Medulla oblongata (tissue), 1 donor: ENCODE results near the gene RBBP6.
A peak's percentile ranks its signal among the peaks of the same experiment; 100 is the strongest.

Experiments
- DNase-seq: peaks from one replicate; pipeline ENCODE4 v3.0.0-alpha.2; 2015; ENCODE audit errors: extremely low spot score

RBBP6 gene

DNA sequence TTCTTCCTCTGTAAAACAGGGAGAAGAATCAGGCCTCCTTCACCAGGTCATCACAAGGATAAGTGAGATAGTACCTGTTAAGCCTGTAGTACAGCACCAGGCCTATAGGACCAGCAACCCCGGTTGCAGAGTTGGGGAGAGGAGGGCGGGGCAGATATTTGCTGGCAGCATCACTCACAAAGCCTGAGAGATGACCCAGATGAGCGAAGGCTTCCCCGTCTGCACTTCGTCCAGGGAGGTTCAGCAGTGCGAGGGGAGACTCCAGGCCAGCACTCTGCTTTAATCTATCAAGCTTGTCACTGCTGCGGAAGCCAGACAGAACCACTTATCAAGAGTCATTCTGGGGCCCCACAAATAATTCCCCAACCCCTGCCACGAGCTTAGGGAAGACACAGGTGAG is 15.8 kb upstream of the RBBP6 start:
- DNase-seq: no peak

DNA sequence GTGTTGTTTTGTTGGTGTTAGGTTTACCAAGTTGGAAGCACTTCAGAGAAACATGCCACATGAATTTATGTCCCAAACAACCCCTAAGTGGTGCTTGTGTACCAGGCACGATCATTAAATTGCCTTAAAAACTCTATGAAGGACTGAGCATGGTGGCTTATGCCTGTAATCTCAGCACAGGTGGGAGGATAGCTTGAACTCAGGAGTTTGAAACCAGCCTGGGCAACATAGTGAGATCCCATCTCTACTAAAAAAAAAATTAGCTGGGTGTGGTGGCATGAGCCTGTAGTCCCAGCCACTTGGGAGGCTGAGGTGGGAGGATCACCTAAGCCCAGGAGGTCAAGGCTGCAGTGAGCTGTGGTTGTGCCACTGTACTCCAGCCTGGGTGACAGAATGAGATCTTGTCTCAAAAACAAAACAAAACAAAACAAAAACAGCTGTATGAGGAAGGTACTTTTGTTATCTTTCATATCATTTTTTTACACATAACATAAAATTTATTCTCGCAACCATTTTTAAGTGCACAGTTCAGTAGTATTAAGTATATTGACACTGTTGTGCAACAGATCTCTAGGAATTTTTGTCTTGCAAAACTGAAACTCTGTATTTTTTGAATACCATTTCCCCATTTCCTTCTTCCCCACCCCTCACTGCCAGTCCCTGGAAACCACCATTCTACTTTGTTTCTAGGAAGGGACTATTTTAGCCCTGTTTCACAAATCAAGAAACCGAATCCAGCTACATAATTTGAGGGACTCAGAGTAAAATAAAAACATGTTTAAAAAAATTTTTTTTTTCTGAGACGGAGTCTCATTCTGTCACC is 14.3 kb upstream of the RBBP6 start:
- DNase-seq: no peak

DNA sequence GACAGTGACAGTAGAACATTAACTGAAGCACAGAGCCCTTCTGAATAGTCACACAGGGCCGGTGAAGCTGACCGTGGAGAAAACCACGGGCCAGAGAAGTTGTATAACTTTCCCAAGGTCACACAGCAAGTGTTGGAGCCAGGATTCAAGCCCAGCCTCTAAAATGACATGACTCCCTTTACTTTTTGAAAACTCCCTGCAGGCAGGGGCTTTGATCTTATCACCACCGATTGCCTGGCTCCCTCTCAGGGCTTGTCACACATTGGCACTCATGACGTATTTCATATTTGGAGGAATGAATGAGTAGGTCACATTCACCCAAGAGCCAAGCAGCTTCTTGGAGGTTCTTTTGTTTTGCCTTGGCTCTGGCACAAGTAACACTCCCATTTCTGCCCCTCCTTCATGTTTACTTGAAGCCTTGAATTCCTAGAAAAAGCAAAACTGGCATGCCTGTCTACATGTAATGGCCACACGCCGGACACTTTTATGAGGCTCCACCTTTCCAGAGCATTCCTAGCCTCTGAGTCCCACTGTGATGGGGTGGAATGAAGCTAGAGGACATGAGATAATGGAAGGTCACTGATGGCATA is 13.3 kb upstream of the RBBP6 start:
- no peak for DNase-seq

DNA sequence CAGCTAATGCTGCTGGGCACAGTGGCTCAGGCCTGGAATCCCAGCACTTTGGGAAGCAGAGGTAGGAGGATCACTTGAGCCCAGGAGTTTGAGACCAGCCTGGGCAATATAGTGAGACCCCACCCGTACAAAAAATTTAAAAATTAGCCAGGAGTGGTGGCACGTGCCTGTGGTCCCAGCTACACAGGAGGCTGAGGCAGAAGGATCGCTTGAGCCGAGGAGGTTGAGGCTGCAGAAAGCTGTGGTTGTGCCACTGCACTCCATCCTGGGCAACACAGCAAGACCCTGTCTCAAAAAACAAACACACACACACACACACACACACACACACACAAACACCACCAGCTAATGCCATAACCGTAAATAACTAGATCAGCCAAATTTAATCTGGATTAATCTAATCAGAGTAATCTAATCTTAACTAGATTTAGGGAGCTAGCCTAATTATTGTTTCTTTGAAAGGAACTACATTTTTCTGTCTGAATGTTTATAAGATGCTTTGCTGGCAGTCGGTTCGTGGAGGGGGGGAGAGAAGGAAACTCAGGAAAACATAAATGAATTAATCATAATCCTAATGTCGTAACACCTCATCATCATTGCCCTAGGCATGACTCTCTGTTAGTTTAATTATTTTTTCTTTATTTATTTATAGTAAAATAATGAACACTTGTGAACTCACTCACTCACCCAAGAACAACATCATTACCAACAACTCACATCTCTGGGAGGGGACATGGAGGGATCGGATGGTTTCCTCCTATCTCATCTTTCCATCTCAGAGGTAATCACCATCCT is 12.5 kb upstream of the RBBP6 start:
- DNase-seq: no peak

DNA sequence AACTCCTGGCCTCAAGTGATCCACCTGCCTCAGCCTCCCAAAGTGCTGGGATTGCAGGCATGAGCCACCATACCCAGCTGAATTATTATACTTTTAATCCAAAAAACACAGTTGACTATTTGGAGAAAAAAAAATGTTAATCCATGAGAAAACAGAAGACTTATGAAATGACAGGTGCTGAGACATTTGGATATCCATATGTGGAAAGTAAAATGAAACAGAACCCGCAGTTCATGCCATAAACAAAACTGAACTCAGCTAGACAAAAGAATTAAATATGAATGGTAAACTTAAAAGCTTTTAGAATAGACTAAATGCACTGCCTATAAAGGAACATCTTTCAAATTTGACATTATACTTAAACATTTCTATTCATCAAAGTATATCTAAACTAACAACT is 8.2 kb upstream of the RBBP6 start:
- DNase-seq: no peak

DNA sequence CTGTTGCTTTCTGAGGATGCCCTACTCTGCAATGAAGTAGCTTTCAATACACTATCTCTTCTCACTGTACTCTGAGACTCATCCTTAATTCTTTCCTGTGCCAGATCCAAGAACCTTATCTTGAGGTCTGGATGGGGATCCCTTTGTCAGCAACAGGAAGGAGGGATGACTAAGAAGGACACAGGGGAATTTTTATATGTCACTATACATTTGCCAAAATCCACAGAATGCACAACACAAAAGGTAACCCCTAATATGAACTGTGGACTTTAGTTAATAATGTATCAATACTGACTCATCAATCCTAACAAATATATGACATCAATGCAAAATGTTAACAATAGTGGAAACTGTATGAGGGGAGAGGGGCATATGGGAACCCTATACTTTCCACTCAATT is 4.7 kb upstream of the RBBP6 start:
- no peak for DNase-seq

DNA sequence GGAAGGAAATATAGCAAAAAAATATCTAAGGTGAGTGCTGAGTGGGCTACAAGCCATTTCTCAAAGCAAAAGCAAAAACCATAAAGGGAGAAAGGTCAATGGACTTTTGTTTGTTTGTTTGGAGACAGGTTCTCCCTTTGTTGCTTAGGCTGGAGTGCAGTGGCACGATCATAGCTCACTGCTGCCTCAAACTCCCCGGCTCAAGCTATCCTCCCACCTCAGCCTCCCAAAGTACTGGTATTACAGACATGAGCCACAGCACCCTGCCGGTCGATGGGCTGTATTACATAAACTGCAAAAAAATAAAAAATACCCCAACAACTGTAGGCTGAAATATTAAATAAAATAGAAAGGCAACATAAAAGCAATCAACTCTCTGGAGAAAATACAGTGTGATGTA is 3.5 kb upstream of the RBBP6 start:
- DNase-seq: no peak

DNA sequence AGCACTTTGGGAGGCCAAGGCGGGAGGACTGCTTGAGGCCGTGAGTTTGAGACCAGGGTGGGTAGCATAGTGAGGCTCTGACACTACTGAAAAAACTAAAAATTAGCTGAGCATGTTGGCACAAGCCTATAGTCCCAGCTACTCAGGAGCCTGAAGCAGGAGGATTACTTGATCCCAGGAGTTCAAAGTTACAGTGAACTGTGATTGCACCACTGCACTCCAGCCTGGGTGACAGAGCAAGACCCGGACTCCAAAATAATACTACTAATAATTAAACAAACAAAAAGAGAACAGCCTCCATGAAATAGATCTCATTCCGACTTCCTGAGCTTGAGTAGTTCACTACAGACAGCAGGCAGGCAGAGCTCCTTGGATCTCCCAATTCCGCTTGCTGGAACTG is 2.7 kb upstream of the RBBP6 start:
- DNase-seq: no peak

DNA sequence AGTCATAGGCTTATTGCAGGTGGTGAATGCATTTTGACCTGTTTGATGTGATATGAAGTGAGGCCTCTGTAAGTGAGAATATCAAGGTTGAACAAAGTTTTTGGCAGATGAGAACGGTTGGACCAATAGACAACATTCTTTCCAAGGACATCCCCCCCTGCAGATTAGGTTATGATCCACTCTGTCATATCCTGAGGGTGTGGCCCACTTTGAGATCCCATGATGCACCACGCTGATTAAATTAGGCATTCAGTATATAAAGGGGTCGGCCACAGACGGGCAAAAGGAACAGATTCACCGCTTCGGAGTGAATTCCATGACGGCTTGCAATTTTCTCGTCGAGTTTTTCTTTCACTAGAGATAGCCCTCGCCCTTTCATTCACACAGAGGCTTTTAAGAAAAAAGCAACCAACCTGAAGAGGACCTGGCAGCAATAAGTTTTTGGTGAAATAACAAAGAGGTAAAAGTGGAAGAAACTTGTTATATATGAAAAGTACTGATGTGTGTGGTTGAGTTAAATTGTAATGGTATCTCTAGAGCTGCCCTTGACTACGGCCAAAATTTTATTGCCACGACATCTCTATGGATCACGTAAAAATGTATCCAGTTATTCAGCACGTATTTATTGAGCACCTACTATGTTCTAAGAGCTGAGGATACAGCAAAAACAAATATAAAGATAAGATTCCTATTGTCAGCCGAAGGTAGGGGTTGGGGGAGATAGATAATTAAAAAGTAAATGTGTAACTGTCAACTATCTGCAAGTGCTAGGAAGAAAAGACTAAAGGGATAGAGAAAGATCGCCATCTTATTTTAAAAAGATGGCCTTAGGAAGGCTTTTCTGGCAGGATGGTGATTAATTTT is 1.7 kb upstream of the RBBP6 start:
- DNase-seq: no peak

DNA sequence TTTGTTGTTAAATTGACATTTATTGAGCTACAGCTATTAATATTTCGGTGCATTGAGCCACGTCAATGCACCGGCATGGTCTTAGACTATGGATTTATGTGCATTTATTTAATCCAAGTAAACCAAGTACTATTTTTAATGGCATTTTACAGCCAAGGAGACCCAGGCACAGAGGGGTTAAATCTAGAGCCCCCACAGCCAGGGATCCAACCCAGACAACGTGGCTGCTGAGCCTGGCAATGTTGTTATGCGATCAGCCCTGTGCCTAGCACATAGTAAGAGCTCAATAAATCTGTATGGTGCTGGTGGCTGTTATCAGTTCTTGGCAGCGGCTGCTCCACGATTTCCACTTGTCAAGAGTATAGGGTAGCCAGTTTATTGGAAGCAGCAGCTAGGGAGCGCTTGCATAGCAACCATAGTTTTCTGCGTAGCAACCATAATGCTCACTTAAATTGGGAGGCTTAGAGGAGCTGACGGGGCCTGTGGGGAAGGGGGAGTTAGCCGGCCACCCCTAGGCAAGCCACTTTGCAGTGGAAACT is 541 bp upstream of the RBBP6 start:
- DNase-seq: no peak

DNA sequence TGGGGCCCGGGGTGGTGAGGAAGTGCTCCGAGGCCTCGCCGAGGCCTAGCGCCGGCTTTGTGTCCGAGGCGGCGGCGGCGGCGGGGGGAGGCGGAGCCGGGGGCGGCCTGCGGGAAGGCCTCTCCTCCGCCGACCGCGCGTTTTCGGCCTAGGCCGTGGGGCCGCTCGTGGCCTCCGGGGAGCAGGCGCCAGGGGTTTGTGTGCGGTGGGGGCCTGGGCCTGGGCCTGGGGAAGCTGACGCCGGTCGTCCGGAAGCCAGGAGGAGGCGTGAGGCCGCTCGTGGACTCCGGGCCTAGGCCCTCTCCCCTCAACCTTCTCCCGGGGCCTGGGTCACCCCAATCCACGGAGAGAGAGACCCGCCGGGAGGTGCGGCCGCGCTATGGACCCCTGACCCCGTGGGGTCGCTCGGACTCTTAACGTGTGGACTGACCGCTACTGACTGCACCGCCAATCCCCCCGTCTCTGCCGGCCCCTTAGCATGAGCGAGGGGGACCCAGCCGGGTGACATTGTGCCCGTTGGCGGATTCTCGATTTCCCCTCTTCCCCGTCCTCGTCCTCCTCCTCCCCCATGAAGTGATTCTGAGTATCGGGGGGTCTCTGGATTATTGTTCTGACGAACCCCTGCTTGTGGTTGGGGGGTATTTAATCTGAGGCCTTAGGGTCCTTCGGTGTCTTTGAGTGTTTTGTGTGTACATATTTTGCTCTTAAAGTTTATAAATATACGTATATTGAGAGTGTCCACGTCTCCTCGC is 660 bp downstream of the RBBP6 start:
- peak; percentile 35 for DNase-seq

DNA sequence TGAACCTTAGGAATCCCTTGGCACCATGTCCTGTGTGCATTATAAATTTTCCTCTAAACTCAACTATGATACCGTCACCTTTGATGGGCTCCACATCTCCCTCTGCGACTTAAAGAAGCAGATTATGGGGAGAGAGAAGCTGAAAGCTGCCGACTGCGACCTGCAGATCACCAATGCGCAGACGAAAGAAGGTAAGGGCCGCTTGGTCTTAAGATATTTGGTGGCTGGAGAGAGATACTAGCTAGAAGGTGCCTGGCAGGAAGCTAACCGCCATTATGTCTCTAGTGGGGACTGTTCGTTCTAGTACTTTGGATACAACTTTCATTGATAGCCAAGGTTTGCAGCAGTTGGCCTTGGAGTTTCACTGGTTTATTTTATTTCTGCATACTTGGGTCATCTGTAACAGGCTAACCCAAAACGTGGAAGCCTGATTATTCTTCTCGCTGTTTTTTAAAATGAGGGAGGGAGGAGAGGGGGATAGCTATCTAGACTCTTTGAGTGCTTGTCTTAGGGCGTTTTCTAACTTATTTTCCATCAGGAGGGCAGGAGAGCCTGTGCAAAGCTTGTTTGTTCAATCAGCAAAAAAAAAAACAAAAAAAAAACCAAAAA is 1.3 kb downstream of the RBBP6 start:
- peak; percentile 46 for DNase-seq

DNA sequence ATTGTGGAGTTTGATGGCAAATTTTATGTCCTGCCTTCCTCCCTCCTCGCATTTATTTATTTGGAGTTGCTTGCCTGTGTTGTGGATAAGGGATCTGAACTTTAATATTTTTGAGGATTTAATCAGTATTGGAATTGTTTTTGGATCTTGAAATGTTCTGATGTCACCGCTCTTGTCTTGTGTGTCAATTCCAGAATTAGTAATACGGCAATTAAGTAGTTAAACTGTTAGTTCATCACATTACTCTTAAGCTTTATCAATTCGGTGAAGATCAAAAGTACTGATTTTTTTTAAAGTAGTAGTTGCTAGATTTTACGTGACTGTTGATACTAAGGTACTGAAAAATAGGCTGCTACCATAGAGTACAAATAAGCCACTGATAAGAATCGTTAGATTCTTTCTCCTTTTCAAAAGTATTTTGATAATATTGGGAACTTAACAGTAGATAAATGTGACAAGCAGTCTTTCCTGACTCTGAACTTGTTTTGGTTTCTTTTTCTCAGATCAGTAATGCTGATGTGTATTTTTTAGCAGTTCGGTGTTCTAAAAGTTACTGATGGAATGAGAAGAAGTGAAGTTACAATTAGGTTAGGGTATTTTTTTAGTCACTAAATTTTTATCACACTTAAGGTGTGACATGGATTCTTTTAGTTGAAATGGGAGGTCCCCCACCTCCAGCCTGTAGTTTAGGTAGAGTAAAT is 2.0 kb downstream of the RBBP6 start:
- DNase-seq: no peak

DNA sequence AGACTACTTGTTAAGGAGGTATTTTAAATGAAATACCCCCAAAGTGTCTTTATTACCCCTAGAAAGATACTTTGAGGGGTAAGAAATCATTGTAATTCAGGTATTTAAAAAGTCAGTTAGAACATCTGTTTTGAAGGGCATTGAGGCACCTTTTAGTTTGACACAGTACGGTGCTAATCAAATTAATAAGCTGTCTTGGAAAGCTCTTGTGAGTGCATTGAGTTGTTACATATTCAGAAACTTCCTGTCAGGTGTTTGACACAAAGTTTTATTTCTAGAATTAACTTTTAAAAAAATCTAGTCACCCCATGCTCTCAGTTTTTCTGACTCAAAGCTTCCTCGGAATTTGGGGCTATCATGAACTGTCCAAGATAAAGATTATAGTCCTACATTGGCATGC is 4.6 kb downstream of the RBBP6 start:
- no peak for DNase-seq

DNA sequence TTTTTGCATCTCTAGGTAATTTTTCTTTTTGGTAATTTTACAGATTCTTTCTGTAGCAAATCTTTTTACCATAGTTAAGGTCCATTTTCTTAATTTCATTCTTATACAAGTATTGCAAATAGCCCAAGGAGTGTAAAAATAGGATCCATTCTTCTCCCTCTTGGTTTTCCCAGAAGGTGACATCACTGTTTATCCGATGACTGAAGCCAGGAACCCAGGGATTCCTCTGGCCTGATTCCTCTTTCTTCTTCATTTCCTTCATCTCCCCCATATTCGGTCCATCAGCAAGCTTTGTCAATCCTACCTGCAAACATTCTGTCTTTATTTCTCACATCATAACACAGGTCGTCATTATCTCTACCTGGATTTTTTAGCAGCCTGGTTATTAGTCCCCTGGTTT is 5.3 kb downstream of the RBBP6 start:
- peak; percentile 43 for DNase-seq

DNA sequence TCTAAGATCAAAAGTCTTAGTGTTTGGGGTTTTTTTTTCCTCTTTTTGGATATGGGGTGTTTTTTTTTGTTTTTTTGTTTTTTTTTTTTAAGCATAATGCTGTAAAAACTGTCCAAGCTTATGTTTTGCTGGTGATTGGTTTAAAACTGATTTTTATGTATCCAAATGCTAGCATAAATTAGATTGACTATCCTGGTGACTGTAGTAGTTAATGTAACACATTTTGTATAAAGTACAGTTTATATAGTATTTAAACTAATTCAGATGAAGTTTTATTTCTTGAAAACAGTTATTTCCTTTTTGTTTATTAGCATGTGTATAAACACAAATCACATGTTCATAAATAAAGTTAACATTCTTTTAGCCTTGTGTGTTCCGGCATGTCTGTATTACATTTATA is 10.9 kb downstream of the RBBP6 start:
- no peak for DNase-seq

DNA sequence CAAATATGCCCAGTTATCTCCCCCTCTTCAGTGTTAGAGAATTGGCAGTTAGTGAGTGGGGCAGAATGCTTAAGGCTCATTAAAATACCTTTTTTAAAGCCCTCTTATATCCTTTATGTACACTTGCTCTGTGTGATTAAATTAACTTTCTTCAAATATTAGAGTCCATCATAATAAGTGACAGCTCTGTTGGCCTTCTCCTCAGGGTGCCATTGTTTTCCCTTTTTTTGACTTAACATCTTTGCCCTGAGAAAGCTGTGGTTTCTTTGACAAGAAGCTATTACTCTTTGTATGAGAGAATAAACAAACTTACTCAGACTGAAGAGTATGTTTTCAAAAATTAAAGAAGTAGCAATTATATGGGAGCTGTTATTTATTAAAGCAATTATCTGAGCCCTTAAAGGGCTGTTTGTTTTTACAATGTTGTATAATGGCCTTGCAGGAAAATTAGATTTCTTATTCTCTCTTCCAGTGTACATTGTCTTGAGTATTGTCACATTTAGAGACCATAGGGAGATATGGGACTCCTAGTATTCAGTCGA is 13.4 kb downstream of the RBBP6 start:
- DNase-seq: no peak

DNA sequence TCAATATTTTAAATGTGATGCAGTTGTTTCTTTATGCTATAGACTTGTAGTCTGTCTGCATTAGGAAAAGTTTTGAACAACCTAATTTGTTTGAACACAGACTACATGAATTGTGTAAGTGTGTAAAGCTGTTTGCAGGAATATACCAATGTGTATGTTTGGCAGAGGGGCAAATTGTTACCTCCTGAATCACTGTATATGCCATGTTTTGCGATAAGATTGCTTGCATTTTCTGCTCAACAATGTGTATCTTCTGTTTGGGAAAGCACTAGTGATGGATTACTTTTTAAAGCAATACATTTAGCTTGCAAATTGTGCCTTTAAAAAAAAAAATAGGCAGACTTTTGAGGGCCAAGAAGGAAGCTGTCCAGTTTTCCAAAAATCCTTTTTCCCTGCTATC is 14.6 kb downstream of the RBBP6 start:
- DNase-seq: no peak

DNA sequence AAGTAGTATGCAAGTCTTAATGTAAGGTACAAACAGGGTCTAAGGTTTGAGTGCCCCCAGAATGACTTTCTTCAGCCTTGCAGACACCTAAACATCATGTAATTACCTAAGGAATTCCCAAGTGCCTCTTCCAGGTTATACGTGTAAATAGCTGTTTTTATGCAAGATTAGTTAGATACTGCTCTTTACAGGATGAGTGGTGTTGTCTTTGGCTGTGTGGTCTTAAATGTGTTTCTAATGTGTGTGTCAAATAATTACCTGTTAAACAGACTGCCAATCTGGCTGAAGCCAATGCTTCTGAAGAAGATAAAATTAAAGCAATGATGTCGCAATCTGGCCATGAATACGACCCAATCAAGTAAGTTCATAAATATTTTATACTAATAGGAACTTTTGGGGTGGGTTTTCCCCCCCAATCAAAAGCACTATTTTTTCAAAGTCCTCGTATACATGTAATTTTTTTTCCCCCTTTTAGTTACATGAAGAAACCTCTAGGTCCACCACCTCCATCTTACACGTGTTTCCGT is 16.0 kb downstream of the RBBP6 start:
- DNase-seq: no peak
